HG03108 (cell line): ENCODE results near the gene IFT22.
"Not testable (repeated sequence)": the region's sequence is repeated elsewhere in the genome, so short reads cannot be mapped to it uniquely, and the experiment has no call there.

Source experiments
- ATAC-seq: cut with Tn5 transposase; IDR thresholded peaks from one replicate; pipeline ENCODE4 v1.9.1; 2021; ENCODE audit warnings: moderate library complexity; ENCODE audit not compliant: unreplicated experiment

The IFT22 gene

DNA sequence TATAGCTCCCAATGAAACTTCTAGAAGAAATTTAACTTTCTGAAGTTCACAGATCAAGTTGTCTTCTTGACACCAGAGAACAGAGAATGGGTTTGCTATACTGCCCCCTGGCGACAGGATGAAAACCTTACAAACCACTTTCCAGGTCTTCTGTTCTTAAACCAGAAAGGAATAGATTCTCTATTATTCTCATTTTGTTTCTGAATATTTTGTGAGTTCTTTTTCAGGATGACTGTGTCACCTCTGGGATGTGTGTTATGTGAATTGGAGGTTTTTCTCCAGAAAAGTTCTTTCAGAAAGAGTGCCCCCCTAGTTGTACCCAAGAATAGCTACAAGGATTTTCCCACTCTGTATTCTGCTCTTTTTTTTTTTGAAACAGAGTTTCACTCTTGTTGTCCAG is 6.3 kb downstream of the IFT22 start:
- no peak for ATAC-seq

DNA sequence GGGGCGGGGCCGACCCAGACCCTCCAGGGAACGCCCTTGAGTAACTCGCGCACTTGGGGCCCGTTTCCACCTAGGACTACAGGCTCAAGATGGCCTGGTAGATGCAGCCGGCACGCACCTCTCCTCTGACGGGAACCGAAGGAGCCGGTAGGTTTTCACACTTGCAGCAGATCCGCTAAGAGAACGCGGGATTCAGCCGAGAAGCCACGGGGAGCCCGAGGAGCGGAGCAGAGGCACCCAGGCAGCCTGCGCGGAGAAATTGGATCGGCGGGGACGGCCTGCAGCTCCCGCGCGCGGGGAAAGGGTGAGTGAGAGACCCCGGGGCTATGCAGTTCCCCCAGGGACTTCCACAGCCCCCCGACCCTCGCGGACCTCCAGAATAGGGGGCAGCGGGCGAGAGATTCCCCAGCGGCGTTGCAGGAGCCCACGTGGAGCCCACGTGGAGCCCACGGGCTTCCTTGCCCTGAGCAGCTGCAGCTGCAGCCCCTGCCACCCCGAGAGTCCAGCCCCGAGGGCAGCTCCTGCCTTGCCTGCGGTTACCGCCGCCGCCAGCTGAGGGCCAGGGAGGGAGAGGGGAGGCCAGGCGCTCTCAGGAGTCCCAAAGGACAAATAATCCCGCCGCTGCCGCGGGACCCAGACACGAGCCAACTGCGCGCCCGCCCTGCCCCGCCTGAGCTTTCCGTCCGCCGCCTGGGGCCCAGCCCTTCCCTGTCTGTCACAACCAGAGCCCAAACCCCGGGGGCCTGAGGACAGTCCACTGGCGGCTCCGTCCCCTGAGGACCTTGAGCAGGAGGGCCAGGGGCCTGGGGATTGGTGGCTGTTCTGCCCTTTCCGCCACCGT is 13.1 kb downstream of the IFT22 start:
- no peak for ATAC-seq

DNA sequence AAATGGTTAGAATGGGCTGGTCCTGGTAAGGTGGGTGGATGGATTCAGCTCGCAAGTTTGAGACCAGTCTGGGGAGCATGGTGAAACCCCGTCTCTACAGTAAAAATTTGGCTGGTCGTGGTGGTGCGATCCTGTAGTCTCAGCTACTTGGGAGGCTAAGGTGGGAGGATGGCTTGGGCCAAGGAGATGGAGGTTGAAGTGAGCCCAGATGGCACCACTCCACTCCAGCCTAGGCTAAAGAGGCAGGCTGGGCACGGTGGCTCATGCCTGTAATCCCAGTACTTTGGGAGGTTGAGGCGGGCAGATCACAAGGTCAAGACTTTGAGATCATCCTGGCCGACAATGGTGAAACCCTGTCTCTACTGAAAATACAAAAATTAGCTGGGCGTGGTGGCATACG is 15.3 kb downstream of the IFT22 start:
- ATAC-seq = no peak

DNA sequence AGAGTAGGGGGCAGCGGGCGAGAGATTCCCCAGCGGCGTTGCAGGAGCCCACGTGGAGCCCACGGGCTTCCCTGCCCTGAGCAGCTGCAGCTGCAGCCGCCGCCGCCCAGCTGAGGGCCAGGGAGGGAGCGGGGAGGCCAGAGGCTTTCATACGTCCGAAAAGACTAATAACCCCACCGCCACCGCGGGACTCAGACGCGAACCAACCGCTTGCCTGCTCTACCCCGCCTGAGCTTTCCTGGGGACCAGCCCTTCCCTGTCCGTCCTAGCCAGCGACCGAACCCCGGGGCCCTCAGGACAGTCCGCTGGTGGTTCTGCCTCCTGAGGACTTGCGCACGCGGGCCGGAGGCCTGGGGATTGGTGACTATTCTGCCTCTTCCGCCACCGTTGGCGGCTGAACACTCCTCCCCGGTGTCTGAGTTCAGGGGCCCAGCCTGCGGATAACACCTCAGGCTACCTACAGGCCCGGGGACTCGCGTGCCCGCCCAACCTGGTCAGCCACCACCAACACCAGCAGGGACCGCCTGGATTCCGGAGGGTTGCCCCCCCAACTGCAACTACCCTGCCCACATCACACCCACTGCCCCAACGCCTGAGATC is 18.4 kb downstream of the IFT22 start:
- no peak for ATAC-seq

DNA sequence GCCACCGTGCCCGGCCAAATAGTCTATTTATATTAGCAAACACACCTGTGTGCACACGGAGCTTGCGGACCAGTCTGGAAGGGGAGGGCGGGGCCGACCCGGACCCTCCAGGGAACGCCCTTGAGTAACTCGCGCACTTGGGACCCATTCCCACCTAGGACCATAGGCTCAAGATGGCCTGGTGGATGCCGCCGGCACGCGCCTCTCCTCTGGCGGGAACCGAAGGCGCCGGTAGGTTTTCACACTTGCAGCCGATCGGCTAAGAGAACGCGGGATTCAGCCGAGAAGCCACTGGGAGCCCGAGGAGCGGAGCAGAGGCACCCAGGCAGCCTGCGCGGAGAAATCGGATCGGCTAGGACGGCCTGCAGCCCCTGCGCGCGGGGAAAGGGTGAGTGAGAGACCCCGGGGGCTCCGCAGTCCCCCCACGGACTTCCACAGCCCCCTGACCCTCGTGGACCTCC is 18.9 kb downstream of the IFT22 start:
- ATAC-seq = no peak

DNA sequence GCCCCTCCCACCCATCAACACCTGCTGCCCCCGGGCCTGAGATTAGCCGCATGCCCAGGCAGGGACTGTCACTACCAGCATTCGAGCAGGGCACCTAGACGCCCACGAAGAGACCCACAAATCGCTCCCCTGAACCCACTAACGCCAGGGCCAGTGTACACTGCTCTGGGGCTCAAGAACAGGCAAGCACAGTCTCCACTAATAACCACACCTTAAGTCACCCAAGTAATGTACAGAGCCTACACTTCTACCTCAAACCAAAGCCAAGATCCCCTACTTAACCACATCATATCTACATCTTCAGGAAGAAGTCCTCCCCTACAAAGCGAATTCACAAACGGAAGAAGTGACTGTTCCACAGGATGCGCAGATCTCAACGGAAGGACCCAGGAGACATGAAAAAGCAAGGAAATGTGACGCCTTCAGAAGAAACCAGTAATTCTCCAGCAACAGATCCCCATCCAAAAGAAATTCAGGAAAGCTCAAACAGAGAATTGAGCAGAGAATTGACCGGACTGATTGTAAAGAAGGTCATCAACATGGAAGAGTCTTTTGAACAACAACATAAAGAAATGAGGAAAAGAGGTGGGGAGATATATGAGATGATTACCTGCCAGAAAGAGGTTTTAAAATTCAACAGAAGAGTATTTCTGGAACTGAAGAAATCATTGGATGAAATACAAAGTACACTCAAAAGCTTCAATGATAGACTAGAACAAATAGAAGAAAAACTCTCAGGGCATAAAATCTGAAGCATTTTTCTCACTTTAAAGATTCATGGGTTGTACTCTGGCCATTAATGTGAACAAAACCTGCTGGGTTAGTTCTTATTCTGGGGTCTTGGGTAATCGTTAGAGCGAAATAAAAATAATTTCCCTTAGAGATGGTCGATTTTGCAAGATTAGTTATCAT is 20.9 kb downstream of the IFT22 start:
- no peak for ATAC-seq

DNA sequence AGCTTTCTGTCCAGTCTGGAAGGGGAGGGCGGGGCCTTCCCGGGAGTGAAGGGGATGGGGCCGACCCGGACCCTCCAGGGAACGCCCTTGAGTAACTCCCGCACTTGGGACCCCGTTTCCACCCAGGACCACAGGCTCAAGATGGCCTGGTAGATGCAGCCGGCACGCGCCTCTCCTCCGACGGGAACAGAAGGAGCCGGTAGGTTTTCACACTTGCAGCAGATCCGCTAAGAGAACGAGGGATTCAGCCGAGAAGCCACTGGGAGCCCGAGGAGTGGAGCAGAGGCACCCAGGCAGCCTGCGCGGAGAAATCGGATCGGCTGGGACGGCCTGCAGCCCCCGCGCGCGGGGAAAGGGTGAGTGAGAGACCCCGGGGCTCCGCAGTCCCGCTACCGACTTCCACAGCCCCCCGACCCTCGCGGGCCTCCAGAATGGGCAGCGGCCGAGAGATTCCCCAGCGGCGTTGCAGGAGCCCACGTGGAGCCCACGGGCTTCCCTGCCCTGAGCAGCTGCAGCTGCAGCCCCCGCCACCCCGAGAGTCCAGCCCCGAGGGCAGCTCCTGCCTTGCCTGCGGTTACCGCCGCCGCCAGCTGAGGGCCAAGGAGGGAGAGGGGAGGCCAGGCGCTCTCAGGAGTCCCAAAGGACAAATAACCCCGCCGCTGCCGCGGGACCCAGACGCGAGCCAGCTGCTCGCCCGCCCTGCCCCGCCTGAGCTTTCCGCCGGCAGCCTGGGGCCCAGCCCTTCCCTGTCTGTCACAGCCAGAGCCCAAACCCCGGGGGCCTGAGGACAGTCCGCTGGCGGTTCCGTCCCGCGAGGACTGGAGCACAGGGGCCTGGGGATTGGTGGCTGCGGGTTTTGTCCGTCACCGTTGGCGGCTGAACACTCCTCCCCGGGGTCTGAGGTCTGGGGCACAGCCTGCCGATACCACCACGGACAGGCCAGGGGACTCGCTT is 21.8 kb downstream of the IFT22 start:
- ATAC-seq = no peak

DNA sequence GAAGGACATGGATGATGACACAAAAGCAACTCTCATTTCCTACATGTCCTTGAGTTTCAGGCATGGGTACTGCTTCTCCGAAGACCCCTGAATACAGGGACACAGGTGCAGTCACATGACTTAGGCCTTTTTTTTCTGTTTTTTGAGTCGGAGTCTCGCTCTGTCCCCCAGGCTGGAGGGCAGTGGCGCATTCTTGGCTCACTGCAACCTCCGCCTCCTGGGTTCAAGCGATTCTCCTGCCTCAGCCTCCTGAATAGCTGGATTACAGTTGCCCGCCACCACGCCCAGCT is 26.8 kb downstream of the IFT22 start:
- no peak for ATAC-seq

DNA sequence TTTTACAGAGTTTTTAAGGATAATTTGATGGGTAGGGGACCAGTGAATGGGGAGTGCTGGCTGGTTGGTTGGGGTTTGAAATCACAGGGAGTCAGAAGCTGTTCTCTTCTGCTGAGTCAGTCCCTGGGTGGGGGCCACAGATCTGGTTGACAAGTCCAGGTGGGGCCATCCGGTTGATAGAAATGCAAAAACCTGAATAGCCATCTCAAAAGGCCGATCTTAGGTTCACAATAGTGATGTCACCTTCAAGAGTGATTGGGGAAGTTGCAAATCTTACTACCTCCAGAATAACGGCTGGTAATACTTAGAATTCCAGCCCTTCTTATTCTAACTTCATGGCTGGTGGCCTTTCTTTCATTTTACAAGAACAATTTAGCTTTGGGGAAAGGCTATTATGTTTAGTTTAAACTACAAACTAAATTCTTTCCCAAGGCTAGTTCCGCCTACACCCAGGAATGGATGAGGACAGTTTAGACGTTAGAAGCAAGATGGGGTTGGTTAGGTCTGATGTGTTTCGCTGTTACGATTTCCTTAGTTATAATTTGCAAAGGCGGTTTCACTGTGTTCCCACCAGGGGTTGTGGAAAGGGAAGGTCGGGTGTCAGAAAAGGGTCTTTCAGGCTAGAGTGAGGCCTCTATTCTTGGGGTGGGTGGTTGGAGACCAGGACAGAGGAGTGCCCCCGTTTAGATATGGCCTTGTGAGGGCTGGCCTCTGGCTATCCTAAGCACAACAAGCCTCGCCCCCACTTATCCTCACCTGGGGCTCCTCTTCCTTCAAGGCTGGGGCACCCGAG is 27.4 kb downstream of the IFT22 start:
- ATAC-seq = no peak

DNA sequence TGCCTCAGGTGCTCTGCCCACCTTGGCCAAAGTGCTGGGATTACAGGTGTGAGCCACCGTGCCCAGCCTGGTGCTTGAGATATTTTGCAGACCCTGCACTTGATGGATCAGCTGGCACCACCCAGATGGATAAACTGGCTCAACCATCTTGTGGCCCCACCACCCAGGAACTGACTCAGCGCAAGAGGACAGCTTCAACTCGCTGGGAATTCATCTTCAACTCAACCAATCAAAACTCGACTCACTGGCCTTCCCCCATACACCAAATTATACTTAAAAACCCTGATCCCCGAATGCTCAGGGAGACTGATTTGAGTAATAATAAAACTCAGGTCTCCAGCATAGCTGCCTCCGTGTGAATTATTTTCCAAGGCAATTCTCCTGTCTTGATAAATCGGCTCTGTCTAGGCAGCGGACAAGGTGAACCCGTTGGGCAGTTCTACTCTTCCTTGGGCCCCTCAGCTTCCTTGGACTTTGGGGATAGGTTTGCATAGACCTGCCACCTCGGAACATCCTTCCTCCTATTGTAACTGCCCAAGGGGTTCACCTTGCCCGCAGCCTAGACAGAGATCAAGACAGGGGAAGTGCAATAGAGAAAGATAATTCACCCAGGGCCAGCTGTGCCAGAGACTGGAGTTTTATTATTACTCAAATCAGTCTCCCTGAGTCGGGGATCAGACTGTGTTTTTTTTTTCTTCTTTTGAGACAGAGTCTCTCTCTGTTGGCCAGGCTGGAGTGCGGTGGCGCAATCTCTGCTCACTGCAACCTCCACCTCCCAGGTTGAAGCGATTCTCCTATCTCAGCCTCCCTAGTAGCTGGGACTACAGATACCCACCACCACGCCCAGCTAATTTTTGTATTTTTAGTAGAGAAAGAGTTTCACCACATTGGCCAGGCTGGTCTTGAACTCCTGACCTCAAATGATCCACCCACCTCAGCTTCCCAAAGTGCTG is 28.3 kb downstream of the IFT22 start:
- not testable (repeated sequence) for ATAC-seq

DNA sequence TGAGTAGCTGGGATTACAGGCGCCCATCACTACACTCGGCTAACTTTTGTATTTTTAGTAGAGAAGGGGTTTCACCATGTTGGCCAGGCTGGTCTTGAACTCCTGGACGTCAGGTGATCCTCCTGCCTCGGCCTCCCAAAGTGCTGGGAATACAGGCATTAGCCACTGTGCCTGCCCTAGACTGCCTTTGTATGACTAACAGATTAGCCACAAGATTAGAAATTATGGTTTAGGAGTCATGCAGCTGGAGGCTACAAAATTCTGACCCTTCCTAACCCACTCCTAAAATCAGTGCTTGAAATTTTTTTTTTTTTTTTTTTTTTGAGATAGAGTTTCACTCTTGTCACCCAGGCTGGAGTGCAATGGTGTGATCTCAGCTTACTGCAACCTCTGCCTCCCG is 29.0 kb downstream of the IFT22 start:
- ATAC-seq = not testable (repeated sequence)

DNA sequence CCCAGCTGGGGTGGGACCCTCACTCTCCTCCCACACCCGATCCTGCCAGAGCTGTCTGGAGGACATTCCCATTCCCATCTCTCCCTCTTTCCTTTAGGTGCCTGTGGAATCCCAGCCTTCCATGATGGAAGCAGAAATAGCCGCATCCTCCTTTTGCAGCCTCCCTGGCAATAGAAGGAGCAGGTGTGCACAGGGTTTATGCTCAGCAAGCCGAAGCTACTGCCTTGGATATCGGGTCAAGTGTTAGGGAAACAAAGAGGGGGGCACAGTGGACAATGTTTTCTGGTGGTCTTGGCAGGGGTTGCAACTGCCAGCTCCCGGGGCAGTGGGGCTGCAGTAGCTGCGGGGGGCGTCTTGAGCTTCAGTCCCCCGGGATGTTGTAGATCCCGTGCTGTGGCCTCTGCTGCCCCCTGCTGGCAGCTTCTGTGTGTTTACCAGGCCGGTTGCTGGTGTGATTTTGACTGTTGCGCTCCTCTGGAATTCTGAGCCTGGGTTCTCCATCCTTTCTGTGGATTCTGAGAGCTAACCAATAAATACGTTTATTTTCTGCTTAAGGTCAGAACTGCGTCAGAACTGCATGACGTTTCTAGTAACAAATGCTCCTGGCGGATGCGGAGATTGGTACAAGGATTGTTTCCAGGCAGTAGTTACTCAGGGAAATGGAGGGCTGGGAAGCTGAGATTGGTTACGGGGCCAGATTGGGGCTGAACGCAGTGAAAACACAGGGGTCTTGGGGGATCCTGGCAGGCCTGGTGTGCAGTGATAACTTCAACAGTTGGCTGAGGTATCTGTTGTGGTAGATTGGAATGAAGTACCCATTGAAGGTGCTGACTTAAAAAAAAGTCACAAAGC is 31.2 kb downstream of the IFT22 start:
- not testable (repeated sequence) for ATAC-seq

DNA sequence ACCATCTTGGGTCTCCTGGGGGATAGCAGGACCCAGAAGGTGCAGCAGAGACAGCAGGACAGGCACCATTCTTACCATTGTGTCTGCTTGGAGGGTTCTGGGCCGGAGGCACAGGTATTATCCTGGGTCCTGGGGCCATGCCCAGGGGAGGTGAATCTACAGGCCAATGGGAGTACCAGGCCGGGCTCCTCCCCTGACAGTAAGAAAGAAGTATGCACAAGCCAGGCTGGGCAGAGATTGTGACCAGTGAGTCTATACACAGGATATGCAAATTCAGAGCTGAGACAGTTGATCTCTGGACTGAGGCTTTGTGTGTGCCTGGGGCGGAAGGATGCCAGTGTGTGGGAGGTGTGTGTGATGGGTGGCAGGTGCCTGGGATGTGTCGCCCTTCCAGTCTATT is 31.9 kb downstream of the IFT22 start:
- ATAC-seq = peak; percentile 66

DNA sequence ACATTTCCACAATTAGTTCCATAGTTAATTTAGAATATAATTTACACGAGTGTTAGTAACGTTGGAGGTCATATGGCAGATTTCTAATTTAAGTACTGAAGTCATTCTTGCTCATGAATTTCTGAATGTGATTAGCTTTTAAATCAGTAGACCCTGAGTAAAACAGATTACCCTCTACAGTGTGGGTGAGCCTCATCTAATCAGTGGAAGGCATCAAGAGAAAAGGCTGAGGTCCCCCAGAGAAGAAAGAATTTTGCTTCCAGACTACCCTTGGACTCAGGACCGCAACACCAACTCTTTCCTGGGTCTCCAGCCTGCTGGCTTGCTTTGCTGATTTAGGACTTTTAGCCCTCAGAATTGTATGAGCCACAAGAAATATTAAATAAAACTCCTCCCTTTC is 33.2 kb downstream of the IFT22 start:
- no peak for ATAC-seq

DNA sequence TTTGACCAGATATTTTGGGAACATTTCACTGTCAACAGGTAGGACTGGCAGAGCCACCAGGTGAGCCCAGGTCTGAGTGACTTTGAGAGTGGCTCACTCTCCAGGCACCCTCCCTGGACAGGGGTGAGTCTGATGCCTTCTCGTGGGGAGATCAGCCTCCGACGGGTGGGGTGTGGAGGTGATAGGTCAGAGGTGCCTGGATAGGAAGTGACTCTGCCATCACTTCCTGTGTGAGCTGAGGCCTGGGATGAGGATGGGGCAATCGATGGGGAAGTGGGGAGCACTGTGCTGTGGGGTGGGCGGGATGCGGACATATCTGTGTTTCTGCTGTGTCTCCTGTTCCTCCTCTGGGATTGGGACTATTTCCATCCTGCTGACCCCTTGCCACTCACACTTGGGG is 34.6 kb downstream of the IFT22 start:
- no peak for ATAC-seq

DNA sequence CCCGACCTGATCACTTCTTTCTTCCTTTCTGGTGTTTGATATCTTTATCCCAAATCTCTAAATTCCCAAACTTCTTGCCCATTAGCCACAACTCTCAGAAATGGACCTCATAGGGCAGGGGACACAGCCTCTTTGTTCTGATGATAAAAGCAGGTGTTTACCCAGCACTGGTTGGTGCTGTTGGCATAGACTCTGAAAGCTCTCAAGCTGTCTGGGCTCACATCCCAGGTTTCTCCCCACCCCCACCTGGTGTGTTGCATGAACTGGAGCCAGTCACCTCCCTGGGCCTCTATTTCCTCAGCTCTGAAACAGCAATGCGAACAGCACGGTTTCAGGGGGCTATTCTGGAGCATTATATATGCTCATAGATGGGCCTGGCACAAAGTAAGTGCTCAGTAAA is 35.7 kb downstream of the IFT22 start:
- ATAC-seq = not testable (repeated sequence)

DNA sequence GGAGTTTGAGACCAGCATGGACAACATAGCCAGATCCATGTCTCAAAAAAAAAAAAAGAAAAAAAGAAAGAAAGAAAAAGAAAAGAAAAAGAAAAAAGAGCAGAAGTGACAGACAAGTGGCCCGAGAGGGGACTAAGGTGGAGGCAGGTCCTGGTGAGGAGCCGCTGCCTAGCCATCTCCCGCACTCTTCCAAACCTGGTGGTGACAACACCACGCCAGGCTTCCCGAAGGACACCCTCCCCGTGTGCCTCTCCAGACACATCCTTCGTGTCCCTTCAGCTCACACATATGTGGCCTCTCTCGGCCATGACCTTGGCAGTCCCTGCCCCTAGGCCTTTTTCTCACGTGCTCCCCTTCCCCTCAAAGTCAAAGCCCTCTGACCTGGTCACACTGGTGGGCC is 36.4 kb downstream of the IFT22 start:
- ATAC-seq = no peak

DNA sequence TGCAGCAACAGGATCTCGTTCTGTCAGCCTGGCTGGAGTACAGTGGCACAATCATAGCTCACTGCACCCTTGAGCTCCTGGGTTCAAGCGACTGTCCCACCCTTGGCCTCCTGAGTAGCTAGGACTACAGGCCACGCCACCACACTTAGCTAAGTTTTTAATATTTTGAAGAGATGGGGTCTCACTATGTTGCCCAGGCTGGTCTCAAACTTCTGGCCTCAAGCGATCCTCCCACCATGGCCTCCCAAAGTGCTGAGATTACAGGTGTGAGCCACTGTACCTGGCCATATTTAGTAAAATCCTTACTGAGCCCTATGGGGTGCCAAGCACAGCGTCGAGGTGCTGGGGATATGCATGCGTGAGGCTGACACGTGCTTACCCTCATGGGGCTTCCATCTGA is 40.7 kb downstream of the IFT22 start:
- ATAC-seq = not testable (repeated sequence)
